Effector memory CD8-positive, alpha-beta T cell (primary cell): ENCODE data around the gene SFMBT2.

Experiments
- ATAC-seq: fragments of 150-1000 bp; cut with Tn5 transposase; replicated peaks from 2 replicates; pipeline ENCODE4 v1.10.0; 2021; ENCODE audit warnings: mild to moderate bottlenecking, moderate library complexity
- DNase-seq, 3 experiments: peaks; one replicate each; pipeline ENCODE4 v3.0.0; 2021
- H3K27ac Mint-ChIP-seq, 2 donors: one replicate each; pipeline ENCODE4 v1.8.0; 2022; ENCODE audit warnings: mild to moderate bottlenecking in 2 of 2, mixed read lengths in 2 of 2, moderate library complexity in 2 of 2
- H3K27me3 Mint-ChIP-seq, 2 donors: one replicate each; pipeline ENCODE4 v1.8.0; 2022; ENCODE audit warnings: mixed read lengths in 2 of 2
- H3K36me3 Mint-ChIP-seq: one replicate; pipeline ENCODE4 v1.8.0; 2022; ENCODE audit warnings: mild to moderate bottlenecking, moderate library complexity, mixed read lengths; ENCODE audit not compliant: insufficient read depth
- H3K4me1 Mint-ChIP-seq, 2 donors: one replicate each; pipeline ENCODE4 v1.8.0; 2022; ENCODE audit warnings: low read depth in 2 of 2, mixed read lengths in 2 of 2
- H3K4me3 Mint-ChIP-seq, 2 donors: one replicate each; pipeline ENCODE4 v1.8.0; 2022; ENCODE audit warnings: mild to moderate bottlenecking in 2 of 2, mixed read lengths in 2 of 2, moderate library complexity in 2 of 2
- H3K9me3 Mint-ChIP-seq, 2 donors: one replicate each; pipeline ENCODE4 v1.8.0; 2022; ENCODE audit warnings: mixed read lengths in 2 of 2

SFMBT2 gene

DNA sequence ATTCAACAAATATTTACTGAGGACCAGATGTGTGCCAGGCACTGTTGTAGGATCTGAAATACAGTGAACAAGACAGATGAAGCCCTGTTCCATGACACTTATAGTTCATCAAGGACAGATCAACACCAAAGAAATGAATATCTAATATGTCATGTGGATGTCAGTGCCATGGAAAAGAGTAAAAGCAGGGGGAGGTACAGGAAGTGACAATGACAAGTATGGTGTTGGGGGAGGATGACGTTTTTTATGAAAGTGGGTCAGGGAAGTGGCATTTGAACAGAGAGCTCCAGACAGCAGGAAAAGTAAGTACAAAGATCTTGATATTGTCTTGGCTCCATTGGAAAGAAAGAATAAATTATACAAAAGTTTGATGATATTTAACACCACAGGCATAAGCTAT is 7.0 kb upstream of the SFMBT2 start:
- Mint-ChIP-seq H3K4me1 (peaks cover 3 to 5% of the 10 kb centered on the region in 2 donors), H3K9me3 (no peaks in the 10 kb centered on the region), H3K4me3 (no peak overlapping the region), H3K27me3 (peaks cover 0 to 7% of the 10 kb centered on the region in 2 donors), H3K36me3 (no peaks in the 10 kb centered on the region), H3K27ac (no peak overlapping the region)
- ATAC-seq (peak; percentile 85), DNase-seq (no peak)

DNA sequence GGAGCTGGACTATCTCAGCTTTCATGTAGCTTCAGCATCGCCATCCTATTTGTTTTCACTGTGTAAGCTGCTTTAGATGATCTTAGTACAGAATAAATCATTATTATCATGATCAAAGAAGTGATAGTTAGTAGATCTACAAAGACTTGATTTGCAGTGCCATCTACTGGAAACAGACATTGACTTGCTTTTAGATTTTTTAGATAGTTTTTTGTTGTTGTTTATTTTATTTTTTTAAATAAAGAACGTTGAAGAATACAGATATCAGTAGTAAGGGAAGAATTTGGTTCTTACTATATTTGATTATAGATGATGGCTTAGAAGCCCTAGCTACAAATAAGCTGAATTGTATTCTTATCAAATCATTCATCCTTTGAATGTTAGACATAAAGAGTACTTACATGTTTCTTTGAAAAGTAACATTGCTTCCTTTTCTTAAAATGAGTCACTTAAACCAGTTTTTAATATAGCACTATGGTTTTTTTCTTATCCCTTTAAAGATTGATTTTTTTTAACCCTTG is 6.3 kb upstream of the SFMBT2 start:
- Mint-ChIP-seq H3K9me3 (no peaks in the 10 kb centered on the region), H3K4me1 (peaks cover 4 to 7% of the 10 kb centered on the region in 2 donors), H3K27me3 (peaks cover 0 to 7% of the 10 kb centered on the region in 2 donors), H3K27ac (no peak overlapping the region), H3K4me3 (no peak overlapping the region), H3K36me3 (no peaks in the 10 kb centered on the region)
- DNase-seq (peak in 1 of 3 experiments; percentile 10), ATAC-seq (peak; percentile 65)

DNA sequence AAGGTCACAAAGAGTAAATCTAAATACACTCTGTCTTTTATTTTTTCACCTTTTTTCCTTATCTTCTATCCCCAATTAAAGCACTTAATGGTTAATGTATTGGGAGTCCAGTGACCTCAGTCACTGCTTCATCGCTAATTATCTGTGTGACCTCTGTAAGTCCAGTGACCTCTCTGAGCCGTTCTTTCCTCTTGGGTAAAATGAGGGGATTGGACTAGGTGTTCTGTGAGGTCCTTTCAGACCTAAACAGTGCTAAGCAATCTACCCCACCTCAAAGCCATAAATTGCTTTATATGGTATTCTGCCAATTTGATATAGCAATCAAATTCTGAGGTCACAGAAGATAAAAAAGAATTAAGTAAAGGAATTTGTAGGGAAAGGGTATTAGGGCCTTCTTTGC is 3.9 kb upstream of the SFMBT2 start:
- Mint-ChIP-seq H3K4me1 (peaks cover 14% of the 10 kb centered on the region in 2 donors), H3K27me3 (peaks cover 0 to 7% of the 10 kb centered on the region in 2 donors), H3K27ac (no peak overlapping the region), H3K36me3 (peaks cover 17% of the 10 kb centered on the region), H3K9me3 (no peaks in the 10 kb centered on the region), H3K4me3 (no peak overlapping the region)
- ATAC-seq, result no peak
- no peak for DNase-seq

DNA sequence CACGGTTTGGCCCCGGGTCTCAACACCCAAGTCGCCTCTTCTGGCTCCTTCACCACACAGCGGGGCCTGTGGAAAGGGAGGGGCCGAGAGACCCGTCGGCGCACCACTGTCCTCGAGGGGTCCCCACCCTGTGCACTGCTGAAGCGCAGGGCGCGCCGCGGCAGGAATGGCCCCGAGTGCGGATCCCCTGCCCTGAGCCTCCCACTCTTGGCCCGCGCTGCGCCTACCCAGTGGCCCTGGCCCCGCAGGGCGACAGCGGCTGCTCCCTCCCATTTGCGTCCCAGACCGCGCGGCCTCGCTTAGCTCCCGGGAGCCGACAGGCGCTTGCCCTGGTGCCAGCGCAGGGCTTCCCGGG is 2.1 kb upstream of the SFMBT2 start:
- Mint-ChIP-seq H3K9me3 (no peaks in the 10 kb centered on the region), H3K27ac (no peak overlapping the region), H3K36me3 (peaks cover 26% of the 10 kb centered on the region), H3K4me3 (peak overlapping the region; percentile 98), H3K27me3 (no peaks in the 10 kb centered on the region), H3K4me1 (peaks cover 25 to 27% of the 10 kb centered on the region in 2 donors)
- DNase-seq (no peak), ATAC-seq (no peak)

DNA sequence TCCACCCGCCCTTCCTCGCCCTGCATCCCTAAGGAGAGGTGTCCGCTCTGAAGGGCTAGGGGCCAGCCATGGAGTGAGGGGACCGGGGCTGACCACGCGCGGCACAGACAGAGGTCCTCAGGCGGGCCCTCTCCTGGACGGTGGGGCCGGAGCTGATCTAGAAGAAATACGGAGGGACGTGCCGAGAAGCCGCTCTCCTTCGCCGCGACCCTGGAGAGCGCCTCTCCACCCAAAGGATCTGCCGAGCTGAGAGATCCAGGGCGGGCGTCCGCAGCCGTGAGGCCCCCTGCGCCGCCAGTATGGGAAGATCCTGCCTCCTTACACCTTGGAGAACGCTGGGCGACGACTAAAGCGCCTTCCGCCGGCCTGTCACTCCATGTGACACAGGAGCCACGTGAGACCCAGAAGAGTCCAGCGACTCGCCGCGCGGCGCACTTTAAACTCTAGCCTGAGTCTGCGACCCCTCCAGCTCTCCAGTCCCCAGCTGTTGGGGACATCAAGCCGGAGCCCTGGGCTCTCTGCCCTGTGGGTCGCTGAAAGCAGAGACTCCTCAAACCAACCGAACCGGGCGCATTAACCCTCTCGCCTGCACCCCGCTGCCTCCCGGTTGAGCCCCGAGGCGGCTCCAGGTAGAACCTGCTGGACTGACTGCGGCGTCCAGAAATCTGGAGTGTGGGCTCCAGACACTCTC is 1.5 kb upstream of the SFMBT2 start:
- Mint-ChIP-seq H3K4me1 (peaks cover 24 to 27% of the 10 kb centered on the region in 2 donors), H3K36me3 (peaks cover 26% of the 10 kb centered on the region), H3K4me3 (peak overlapping the region; percentile 98), H3K9me3 (no peaks in the 10 kb centered on the region), H3K27me3 (no peaks in the 10 kb centered on the region), H3K27ac (no peak overlapping the region)
- ATAC-seq (no peak), DNase-seq (no peak)

DNA sequence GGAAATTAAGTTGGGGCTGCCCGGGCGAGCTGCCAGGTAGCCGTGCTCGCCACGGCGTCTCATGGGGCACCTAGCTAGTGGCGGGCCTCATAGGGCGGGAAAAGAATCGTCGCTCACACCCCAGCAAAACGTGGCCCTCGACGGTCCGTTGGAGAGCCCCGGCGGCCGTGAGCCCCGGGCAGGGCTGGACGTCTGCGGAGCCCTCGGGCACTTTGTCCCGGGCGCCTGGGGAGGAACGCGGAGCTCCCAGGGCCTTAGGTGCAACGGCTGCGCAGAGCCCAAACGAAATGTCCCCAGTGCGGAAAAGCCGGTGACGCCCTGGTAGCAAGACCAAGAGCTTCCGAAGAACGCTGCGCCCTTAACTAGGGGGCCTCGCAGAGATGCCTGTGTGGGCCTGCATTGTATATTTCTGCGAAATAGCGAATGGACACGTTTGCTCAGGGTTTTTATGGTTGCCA is 866 bp upstream of the SFMBT2 start:
- Mint-ChIP-seq H3K27ac (peak overlapping the region; percentile 95 to 96), H3K36me3 (peaks cover 26% of the 10 kb centered on the region), H3K27me3 (no peaks in the 10 kb centered on the region), H3K4me3 (peak overlapping the region; percentile 98), H3K9me3 (no peaks in the 10 kb centered on the region), H3K4me1 (peaks cover 24% of the 10 kb centered on the region in 2 donors)
- ATAC-seq (no peak), DNase-seq (peak in 2 of 3 experiments; percentile 18 to 19)

DNA sequence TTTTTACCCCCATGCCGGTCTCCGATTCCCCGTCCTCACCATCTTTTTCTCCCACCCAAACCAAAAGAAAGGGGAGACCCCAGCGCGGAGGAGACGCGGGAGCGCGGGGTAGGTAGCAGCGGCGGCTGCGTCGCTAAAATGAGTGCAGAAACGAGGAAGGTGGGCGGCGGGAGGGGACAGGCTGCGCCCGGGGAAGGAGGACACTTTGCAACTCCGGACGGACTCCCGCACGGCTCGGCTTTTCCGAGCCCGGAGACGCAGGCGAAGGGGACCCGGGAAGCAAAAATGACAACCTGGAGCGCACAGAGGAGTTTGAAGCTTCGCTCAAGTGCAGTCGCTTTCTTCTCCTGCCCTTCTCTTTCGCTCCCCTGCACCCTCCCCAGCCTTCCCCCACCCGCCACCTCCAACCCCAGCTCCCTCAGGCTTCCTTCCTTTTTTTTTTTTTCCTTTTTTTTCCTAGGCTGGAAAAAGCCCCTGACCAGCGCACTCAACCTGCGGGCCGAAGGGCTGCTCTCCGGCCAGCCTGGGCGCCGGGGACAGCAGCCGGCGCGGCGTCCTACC is 453 bp downstream of the SFMBT2 start:
- Mint-ChIP-seq H3K9me3 (no peaks in the 10 kb centered on the region), H3K27me3 (no peaks in the 10 kb centered on the region), H3K4me1 (peaks cover 31 to 35% of the 10 kb centered on the region in 2 donors), H3K27ac (peak overlapping the region; percentile 95 to 96), H3K36me3 (peaks cover 26% of the 10 kb centered on the region), H3K4me3 (peak overlapping the region; percentile 98)
- DNase-seq, result peak in 2 of 3 experiments; percentile 17 to 20
- ATAC-seq, result no peak

DNA sequence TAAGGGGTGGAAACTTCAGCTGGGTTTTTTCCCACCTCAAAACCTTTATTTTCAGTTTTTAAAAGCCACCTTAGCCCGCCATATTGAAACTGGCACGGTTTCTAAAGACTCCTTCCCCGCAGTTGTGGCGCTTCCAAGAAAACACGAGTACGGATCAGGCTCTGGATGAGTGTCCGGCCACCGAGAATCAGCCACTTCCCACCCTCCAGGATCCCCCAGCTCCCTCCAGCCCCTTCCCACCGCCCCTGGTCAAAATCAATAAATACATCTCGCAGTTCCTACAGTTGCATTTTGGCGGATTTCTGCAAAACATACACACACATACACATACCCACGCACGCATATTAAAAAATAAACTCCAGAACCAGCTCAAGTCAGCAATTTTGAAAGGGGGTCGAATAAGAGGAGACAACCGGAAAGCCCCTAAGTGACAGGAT is 1.1 kb downstream of the SFMBT2 start:
- H3K27me3 Mint-ChIP-seq, result no peaks in the 10 kb centered on the region

DNA sequence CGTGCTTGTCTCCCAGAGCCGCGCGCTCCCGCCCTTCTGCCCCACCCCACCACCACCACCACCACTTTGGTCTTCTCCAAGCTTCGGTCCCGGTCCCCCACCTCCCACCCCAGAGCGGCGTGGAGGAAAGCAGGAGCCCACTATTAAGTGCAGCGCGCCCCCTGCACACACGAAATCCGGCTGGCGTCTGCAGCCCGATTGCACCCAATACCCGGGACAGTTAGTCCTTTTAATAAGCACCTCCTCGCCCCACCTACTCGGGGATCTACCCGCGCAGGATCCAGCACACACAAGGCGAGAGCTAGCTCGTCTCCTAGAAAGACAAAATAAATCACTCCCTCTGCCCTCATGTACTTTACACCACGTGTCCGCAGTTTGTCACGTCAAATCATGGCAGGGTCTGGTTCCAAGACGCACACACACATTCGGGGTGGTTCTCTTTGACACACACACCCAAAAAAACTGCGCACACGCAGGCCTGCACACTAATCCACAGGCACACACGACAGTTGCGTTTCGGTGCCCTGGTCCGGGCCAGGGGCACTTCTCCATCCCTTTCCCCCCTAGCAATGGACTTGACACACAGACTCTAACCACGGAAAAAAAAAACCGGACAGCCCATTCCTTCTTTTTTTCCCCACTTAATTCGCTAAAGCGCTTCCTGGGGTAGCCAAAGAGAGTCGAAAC is 1.6 kb downstream of the SFMBT2 start:
- Mint-ChIP-seq H3K27me3 (no peaks in the 10 kb centered on the region), H3K4me1 (peaks cover 39 to 47% of the 10 kb centered on the region in 2 donors), H3K4me3 (peak overlapping the region; percentile 98), H3K36me3 (peaks cover 26% of the 10 kb centered on the region), H3K9me3 (no peaks in the 10 kb centered on the region), H3K27ac (peak overlapping the region; percentile 95 to 96)
- peak; percentile 19 to 37 (median 36) for DNase-seq
- peak; percentile 52 for ATAC-seq

More for the DNA sequence above, 1.1 kb downstream of the SFMBT2 start:
- Mint-ChIP-seq H3K4me1 (peaks cover 34 to 42% of the 10 kb centered on the region in 2 donors), H3K4me3 (peak overlapping the region; percentile 98), H3K27ac (peak overlapping the region; percentile 95 to 96), H3K9me3 (no peaks in the 10 kb centered on the region), H3K36me3 (peaks cover 26% of the 10 kb centered on the region)
- no peak for DNase-seq
- peak; percentile 28 for ATAC-seq

DNA sequence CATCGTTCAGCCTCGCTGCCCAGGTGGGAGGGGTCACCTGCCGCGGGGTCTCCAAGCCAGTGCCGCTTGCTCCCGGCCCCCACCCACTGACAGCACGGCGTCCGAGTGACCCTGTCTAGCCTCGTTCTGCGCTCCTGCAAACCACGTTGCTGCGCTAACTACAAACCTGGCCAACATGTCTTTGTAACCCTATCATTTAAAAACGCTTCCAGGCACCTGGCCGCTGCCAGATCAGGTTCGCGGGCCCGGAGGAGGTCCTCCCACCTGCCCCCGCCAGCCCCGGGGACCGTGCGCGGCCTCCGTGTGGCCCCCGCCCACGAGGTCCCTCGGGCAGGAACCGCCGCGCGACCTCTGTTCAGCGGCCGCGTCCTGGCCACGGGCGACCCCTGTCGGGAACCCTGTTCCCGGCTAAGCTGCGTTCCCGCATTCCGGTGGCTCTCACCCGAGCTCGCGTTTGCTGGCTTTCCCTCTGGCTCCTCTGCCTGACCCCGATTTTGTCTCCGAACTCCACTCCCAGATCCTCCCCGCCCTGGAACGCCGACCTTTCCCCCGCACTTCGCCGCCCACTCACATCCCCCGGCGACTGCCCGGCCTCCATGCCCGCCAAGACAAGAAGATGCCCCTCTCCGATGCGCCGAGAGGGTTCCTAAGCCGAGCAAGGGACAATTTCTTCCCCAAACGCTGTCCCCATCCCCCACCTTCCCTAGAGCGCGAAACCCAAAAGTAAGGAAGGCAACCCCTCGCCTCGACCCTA is 2.4 kb downstream of the SFMBT2 start:
- DNase-seq (peak in 2 of 3 experiments; percentile 20 to 33), ATAC-seq (peak; percentile 23)
- no peaks in the 10 kb centered on the region for H3K9me3 Mint-ChIP-seq
- H3K27ac Mint-ChIP-seq, result peak overlapping the region; percentile 95 to 96
- H3K27me3 Mint-ChIP-seq, result no peaks in the 10 kb centered on the region
- peaks cover 26% of the 10 kb centered on the region for H3K36me3 Mint-ChIP-seq
- H3K4me1 Mint-ChIP-seq, result peaks cover 39 to 50% of the 10 kb centered on the region in 2 donors
- H3K4me3 Mint-ChIP-seq, result peak overlapping the region; percentile 98

DNA sequence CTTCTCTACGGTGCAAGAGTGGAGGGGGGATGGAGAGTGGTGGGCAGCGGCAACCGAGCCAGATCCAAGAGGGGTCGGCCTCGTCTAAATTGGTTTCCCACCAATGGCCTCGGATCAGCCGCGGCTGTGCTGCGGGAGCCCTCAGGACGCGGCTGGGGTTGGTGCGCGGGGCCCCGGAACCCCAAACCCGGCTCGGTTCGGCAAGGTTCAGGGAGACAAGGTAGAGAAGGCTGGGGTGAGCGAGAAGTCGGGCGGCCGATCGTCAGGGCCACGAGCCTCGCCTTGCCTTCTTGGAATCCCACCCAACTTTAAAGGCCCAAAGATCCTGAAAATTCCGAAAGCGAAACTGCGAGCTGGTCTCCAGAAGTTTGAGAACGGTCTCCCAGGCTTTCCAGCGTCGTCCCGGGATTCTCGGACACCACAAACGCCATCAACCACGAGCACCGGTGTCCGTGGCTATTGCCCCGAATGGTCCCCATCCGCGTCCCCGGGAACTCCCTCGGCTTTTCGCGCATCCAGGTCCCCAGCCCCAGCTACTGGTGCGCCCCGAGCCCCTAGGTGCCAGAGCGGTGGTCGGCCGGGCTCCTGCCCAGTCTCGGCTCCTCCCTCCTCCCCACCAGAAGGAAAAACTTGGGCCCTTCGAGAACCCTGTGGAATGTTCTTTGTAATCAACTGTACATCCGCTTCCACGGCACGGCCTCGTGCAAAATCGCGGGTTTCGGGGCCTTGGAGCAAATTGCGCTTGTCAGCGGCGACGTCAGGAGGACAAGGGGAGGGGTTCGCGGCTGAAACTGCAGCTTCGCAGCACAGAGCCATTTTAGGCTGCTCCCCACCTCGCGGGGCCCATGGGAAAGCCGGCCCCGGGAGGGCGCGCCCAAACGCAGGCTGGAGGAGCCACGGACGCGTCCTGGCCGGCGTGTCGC is 3.2 kb downstream of the SFMBT2 start:
- DNase-seq, result peak in 2 of 3 experiments; percentile 16 to 21
- peak overlapping the region in 1 of 2 donors; percentile 80 for H3K27ac Mint-ChIP-seq
- peak; percentile 13 for ATAC-seq
- H3K36me3 Mint-ChIP-seq, result peaks cover 26% of the 10 kb centered on the region
- H3K27me3 Mint-ChIP-seq, result no peaks in the 10 kb centered on the region
- H3K9me3 Mint-ChIP-seq, result no peaks in the 10 kb centered on the region
- H3K4me1 Mint-ChIP-seq, result peaks cover 41 to 56% of the 10 kb centered on the region in 2 donors
- peak overlapping the region; percentile 98 for H3K4me3 Mint-ChIP-seq

DNA sequence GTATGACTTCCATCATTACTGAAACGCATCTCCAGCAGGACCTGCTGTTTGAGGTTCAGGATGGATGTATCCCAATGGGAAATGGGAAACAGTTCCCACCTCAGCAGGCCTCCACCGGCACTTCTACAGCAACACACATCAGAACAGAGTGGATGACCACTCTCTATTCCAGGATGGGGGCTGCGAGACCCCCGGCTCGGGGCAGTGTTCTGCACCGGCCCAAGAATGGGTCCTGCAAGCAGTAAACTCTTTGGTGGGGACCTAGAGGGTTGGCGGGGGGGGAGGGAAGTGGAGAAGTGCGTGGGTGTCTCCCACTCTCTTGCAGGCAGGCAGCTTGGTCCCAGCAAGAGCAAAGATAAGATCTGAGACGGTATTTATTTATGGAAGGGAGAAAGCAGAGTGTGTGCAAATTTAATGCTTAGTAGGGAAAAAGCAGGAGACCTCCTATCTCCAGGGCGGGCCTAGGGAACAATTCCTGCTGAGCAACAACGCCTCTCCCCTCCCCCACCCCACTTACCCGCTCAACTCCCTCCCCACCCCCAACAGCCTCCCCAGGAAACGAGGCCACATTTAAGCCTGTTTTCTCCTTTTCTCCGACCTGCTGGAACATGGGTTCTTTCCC is 4.0 kb downstream of the SFMBT2 start:
- peak overlapping the region; percentile 80 to 84 for H3K27ac Mint-ChIP-seq
- H3K4me3 Mint-ChIP-seq, result peak overlapping the region; percentile 98
- DNase-seq (no peak), ATAC-seq (no peak)
- no peaks in the 10 kb centered on the region for H3K27me3 Mint-ChIP-seq
- H3K4me1 Mint-ChIP-seq, result peaks cover 37 to 62% of the 10 kb centered on the region in 2 donors
- peaks cover 26% of the 10 kb centered on the region for H3K36me3 Mint-ChIP-seq
- H3K9me3 Mint-ChIP-seq, result no peaks in the 10 kb centered on the region
